ENCODE results near the gene PAX7.

The PAX7 gene

GRCh38 chr1:18640228-18641004 lies 9.8 kb downstream of the PAX7 start:
- no peaks in the 10 kb centered on the region for H3K9me3 ChIP-seq
- no peak overlapping the region for H3K4me2 ChIP-seq
- peaks cover 98% of the 10 kb centered on the region for H4K20me1 ChIP-seq
- TF ChIP-seq Cebpa-rat (IDR thresholded peaks at IDR 0.05) = no peak
- H3K27ac ChIP-seq = no peak overlapping the region
- H3K36me3 ChIP-seq = no peaks in the 10 kb centered on the region
- H3K27me3 ChIP-seq = peaks cover 100% of the 10 kb centered on the region
- H3K9ac ChIP-seq = no peak overlapping the region
- no peak overlapping the region for H3K4me3 ChIP-seq
- H3K4me1 ChIP-seq = peaks cover 7% of the 10 kb centered on the region; the same call in 1 of the 2 replicates

- H3K4me1 ChIP-seq = peaks cover 10% of the 10 kb centered on the region; the same call in 1 of the 2 replicates
- no peak for TF ChIP-seq Cebpa-rat (IDR thresholded peaks at IDR 0.05)
- H3K9me3 ChIP-seq = no peaks in the 10 kb centered on the region
- H3K36me3 ChIP-seq = no peaks in the 10 kb centered on the region
- no peak overlapping the region for H3K4me2 ChIP-seq
- H3K27me3 ChIP-seq = peaks cover 100% of the 10 kb centered on the region
- no peak overlapping the region for H3K27ac ChIP-seq
- peaks cover 98% of the 10 kb centered on the region for H4K20me1 ChIP-seq
- no peak overlapping the region for H3K9ac ChIP-seq
- H3K4me3 ChIP-seq = no peak overlapping the region
These were observed 10.6 kb downstream of the PAX7 start for GRCh38 chr1:18641005-18641941.

- peaks cover 99% of the 10 kb centered on the region for H3K27me3 ChIP-seq
- H4K20me1 ChIP-seq = peaks cover 95% of the 10 kb centered on the region
- H3K27ac ChIP-seq = no peak overlapping the region
- no peaks in the 10 kb centered on the region for H3K36me3 ChIP-seq
- H3K4me3 ChIP-seq = no peak overlapping the region
- H3K4me2 ChIP-seq = no peak overlapping the region
- H3K9me3 ChIP-seq = no peaks in the 10 kb centered on the region
- no peak for TF ChIP-seq Cebpa-rat (IDR thresholded peaks at IDR 0.05)
- no peak overlapping the region for H3K9ac ChIP-seq
- H3K4me1 ChIP-seq = peaks cover 10% of the 10 kb centered on the region; the same call in 1 of the 2 replicates
These were observed 11.8 kb downstream of the PAX7 start for GRCh38 chr1:18642278-18643095.

- no peak overlapping the region for H3K4me3 ChIP-seq
- H4K20me1 ChIP-seq = peaks cover 95% of the 10 kb centered on the region
- peaks cover 99% of the 10 kb centered on the region for H3K27me3 ChIP-seq
- H3K9ac ChIP-seq = no peak overlapping the region
- peak overlapping the region; percentile 33 for H3K4me2 ChIP-seq
- no peak for TF ChIP-seq Cebpa-rat (IDR thresholded peaks at IDR 0.05)
- H3K36me3 ChIP-seq = no peaks in the 10 kb centered on the region
- no peaks in the 10 kb centered on the region for H3K9me3 ChIP-seq
- H3K4me1 ChIP-seq = peaks cover 10% of the 10 kb centered on the region; the same call in 1 of the 2 replicates
- H3K27ac ChIP-seq = no peak overlapping the region
These were observed 12.7 kb downstream of the PAX7 start for GRCh38 chr1:18643154-18644012.

- Histone ChIP-seq H3K27ac (no peak overlapping the region), H3K27me3 (peaks cover 99% of the 10 kb centered on the region), H3K4me2 (peak overlapping the region; percentile 33; the same call in 1 of the 2 replicates), H3K9ac (no peak overlapping the region), H3K4me3 (no peak overlapping the region), H3K4me1 (peaks cover 10% of the 10 kb centered on the region; the same call in 1 of the 2 replicates), H3K36me3 (no peaks in the 10 kb centered on the region), H4K20me1 (peaks cover 90% of the 10 kb centered on the region), H3K9me3 (no peaks in the 10 kb centered on the region)
- TF ChIP-seq Cebpa-rat (IDR thresholded peaks at IDR 0.05) = no peak
These were observed 13.4 kb downstream of the PAX7 start for GRCh38 chr1:18644013-18644399.

- Histone ChIP-seq H3K36me3 (no peaks in the 10 kb centered on the region), H3K4me1 (peaks cover 10% of the 10 kb centered on the region; the same call in 1 of the 2 replicates), H3K27me3 (peaks cover 99% of the 10 kb centered on the region), H3K27ac (no peak overlapping the region), H3K4me3 (no peak overlapping the region), H3K4me2 (no peak overlapping the region), H3K9ac (no peak overlapping the region), H3K9me3 (no peaks in the 10 kb centered on the region), H4K20me1 (peaks cover 90% of the 10 kb centered on the region)
- TF ChIP-seq Cebpa-rat (IDR thresholded peaks at IDR 0.05) = no peak
These were observed 13.8 kb downstream of the PAX7 start for GRCh38 chr1:18644446-18644845.

- TF ChIP-seq Cebpa-rat (IDR thresholded peaks at IDR 0.05) = no peak
- Histone ChIP-seq H3K4me1 (peaks cover 10% of the 10 kb centered on the region; the same call in 1 of the 2 replicates), H3K9me3 (no peaks in the 10 kb centered on the region), H3K27ac (no peak overlapping the region), H4K20me1 (peaks cover 90% of the 10 kb centered on the region), H3K9ac (no peak overlapping the region), H3K36me3 (no peaks in the 10 kb centered on the region), H3K4me3 (no peak overlapping the region), H3K4me2 (peak overlapping the region; percentile 10; the same call in 1 of the 2 replicates), H3K27me3 (peaks cover 99% of the 10 kb centered on the region)
These were observed 14.5 kb downstream of the PAX7 start for GRCh38 chr1:18644973-18645746.

- TF ChIP-seq Cebpa-rat (IDR thresholded peaks at IDR 0.05) = no peak
These were observed 15.1 kb downstream of the PAX7 start for GRCh38 chr1:18645747-18646090.

More at GRCh38 chr1:18645747-18646090, 15.1 kb downstream of the PAX7 start:
- Histone ChIP-seq H3K4me1 (peaks cover 10% of the 10 kb centered on the region; the same call in 1 of the 2 replicates), H4K20me1 (peaks cover 91% of the 10 kb centered on the region), H3K9me3 (no peaks in the 10 kb centered on the region), H3K27me3 (peaks cover 99% of the 10 kb centered on the region), H3K4me3 (no peak overlapping the region), H3K36me3 (no peaks in the 10 kb centered on the region), H3K4me2 (no peak overlapping the region), H3K9ac (no peak overlapping the region), H3K27ac (no peak overlapping the region)
